Small intestine (tissue), 7 donors: ENCODE data around the gene MERTK. TPM values are rescaled to one million over a fixed set of nuclear protein-coding genes. Genes with fewer than 3 reads are reported as not detected.

Experiments used
- DNase-seq, 2 donors: peaks; one replicate each; pipeline versions ENCODE4 v3.0.0 to v3.0.0-alpha.2; 2013
- FAIRE-seq: peaks from 2 replicates; lab custom pipeline; 2012; peaks lifted over from hg19 to GRCh38; lab: Jason Lieb, UNC
- H3K27ac ChIP-seq, 3 donors: one replicate each; pipeline ENCODE4 v1.5.1; 2013; ENCODE audit warnings: low read length in 2 of 3, mild to moderate bottlenecking in 2 of 3, control low read depth in 1 of 3, inconsistent platforms in 1 of 3, low read depth in 1 of 3, moderate library complexity in 1 of 3
- H3K27me3 ChIP-seq, 3 donors: one replicate each; pipeline ENCODE4 v1.6.1; 2013; ENCODE audit warnings: low read length in 3 of 3, inconsistent platforms in 1 of 3; ENCODE audit not compliant: control insufficient read depth in 3 of 3, insufficient read depth in 3 of 3
- H3K36me3 ChIP-seq, 3 donors: one replicate each; pipeline ENCODE4 v1.6.1; 2013; ENCODE audit warnings: low read length in 3 of 3, inconsistent platforms in 1 of 3, low read depth in 1 of 3, mild to moderate bottlenecking in 1 of 3, moderate library complexity in 1 of 3; ENCODE audit not compliant: control insufficient read depth in 3 of 3, insufficient read depth in 2 of 3
- H3K4me1 ChIP-seq, 3 donors: one replicate each; pipeline ENCODE4 v1.6.1; 2013; ENCODE audit warnings: low read length in 2 of 3, inconsistent platforms in 1 of 3, low read depth in 1 of 3, mild to moderate bottlenecking in 1 of 3, moderate library complexity in 1 of 3; ENCODE audit not compliant: control insufficient read depth in 3 of 3, insufficient read depth in 2 of 3
- H3K4me3 ChIP-seq, 3 donors: one replicate each; pipeline ENCODE4 v1.5.1; 2013; ENCODE audit warnings: low read length in 3 of 3, control low read depth in 1 of 3, inconsistent platforms in 1 of 3, low read depth in 1 of 3, mild to moderate bottlenecking in 1 of 3, moderate library complexity in 1 of 3
- H3K9me3 ChIP-seq, 2 donors: one replicate each; pipeline ENCODE4 v1.6.1; 2013; ENCODE audit warnings: low read depth in 1 of 2, low read length in 1 of 2; ENCODE audit not compliant: control insufficient read depth in 2 of 2, insufficient read depth in 1 of 2
- WGBS, 3 donors: extraction: QIAGEN DNeasy Blood & Tissue Kit; methylation state at CpG; one replicate each; pipeline ENCODE4 v1.1.7; 2013; 5-methylcytosine and 5-hydroxymethylcytosine counted together
- polyA plus RNA-seq, 4 donors: library from polyadenylated mRNA; stranded (reverse) in 3 of 4; unstranded in 1 of 4; fragments of 200-250 nt in 3 of 4; fragments of 120-200 nt in 1 of 4; gene quantifications; one replicate each; pipeline versions ENCODE4 v1.2.1 to v1.2.3, GENCODE V29; 2013
- donor health status: healthy with polysubstance abuse.
- donor health status: control.
- donor health status: control.
- donor health status: Bipolar disorder and iron deficiency.
- donor health status: healthy.

Gene MERTK
- polyA plus RNA-seq, 4 donors = 4.1 to 9.8 (median 7.1) TPM

DNA sequence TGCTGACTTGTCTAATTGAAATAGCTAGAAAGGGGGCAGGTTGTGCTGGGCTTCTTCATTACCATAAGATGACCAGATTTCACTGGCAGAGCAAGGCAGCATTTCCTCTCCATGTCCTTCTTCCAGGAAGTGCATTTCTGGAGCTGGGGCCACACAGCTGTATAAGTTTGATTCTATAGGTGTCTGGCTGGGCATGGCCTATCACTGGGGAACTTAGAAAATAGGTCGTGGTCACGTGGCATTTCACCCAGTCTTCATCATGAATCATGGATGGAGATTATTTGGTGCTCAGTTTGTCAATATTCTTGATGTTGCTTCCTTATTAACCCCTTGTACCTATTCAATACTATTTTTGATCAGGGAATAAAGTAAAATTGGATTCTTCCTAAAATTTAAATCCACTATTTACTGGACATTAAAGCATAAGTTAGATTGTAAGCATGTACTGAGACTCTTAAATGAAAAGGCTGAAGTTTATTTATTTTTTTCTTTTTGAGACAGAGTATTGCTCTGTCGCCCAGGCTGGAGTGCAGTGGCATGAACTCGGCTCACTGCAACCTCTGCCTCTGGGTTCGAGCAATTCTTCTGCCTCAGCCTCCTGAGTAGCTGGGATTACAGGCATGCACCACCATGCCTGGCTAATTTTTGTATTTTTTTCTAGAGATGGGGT is 107.1 kb downstream of the MERTK start:
- Histone ChIP-seq H3K4me1 (peaks cover 0 to 2% (median 0%) of the 10 kb centered on the region in 3 donors), H3K27ac (no peak overlapping the region), H3K9me3 (no peaks in the 10 kb centered on the region), H3K27me3 (no peaks in the 10 kb centered on the region), H3K36me3 (peaks cover 0 to 14% (median 5%) of the 10 kb centered on the region in 3 donors), H3K4me3 (no peak overlapping the region)
- WGBS, 3 donors = 92 to 94% (median 93%) methylated on average over 5 of the region's 5 CpGs
- no peak for FAIRE-seq
- DNase-seq = no peak

DNA sequence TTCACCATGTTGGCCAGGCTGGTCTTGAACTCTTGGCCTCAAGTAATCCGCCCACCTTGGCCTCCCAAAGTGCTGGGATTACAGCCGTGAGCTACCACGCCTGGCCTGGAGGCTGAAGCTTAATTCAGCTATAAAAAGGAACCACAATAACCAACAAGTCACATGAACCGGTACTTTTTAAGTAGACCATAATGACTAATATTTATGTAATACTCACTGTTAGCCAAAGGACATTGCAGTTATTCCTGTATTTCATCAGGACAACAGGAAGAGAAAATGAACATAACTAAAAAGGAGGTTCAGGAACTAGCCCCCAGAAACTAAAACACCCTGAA is 107.6 kb downstream of the MERTK start:
- no peak overlapping the region for H3K4me3 ChIP-seq
- H3K9me3 ChIP-seq = no peaks in the 10 kb centered on the region
- H3K4me1 ChIP-seq = peaks cover 0 to 4% (median 2%) of the 10 kb centered on the region in 3 donors
- H3K36me3 ChIP-seq = peaks cover 0 to 15% (median 5%) of the 10 kb centered on the region in 3 donors
- 67 to 89% (median 74%) methylated on average over 4 of the region's 4 CpGs for WGBS, 3 donors
- H3K27ac ChIP-seq = no peak overlapping the region
- no peaks in the 10 kb centered on the region for H3K27me3 ChIP-seq
- DNase-seq (no peak), FAIRE-seq (no peak)

GRCh38 chr2:112007493-112007892 is 109.1 kb downstream of the MERTK start:
- Histone ChIP-seq H3K4me3 (no peak overlapping the region), H3K9me3 (no peaks in the 10 kb centered on the region), H3K27me3 (no peaks in the 10 kb centered on the region), H3K4me1 (peaks cover 0 to 7% (median 4%) of the 10 kb centered on the region in 3 donors), H3K27ac (no peak overlapping the region), H3K36me3 (peaks cover 0 to 25% (median 5%) of the 10 kb centered on the region in 3 donors)
- DNase-seq (no peak), FAIRE-seq (no peak)
- 77 to 93% (median 87%) methylated on average over 2 of the region's 2 CpGs for WGBS, 3 donors

- H3K36me3 ChIP-seq = peaks cover 3 to 28% (median 5%) of the 10 kb centered on the region in 3 donors
- 67 to 79% (median 70%) methylated on average over 2 of the region's 2 CpGs for WGBS, 3 donors
- DNase-seq = no peak
Observed at GRCh38 chr2:112008910-112009485, 110.6 kb downstream of the MERTK start.

GRCh38 chr2:112010751-112011150 is 112.3 kb downstream of the MERTK start:
- Histone ChIP-seq H3K4me3 (no peak overlapping the region), H3K36me3 (peaks cover 3 to 18% (median 5%) of the 10 kb centered on the region in 3 donors), H3K9me3 (no peaks in the 10 kb centered on the region), H3K27ac (peak overlapping the region in 1 of 3 donors; percentile 57), H3K4me1 (peaks cover 0 to 7% (median 4%) of the 10 kb centered on the region in 3 donors), H3K27me3 (no peaks in the 10 kb centered on the region)
- DNase-seq (peak; percentile 78 to 91), FAIRE-seq (no peak)
- WGBS, 3 donors = 52 to 77% (median 65%) methylated on average over 10 of the region's 10 CpGs

More at GRCh38 chr2:112008910-112009485, 110.6 kb downstream of the MERTK start:
- Histone ChIP-seq H3K27ac (no peak overlapping the region), H3K27me3 (no peaks in the 10 kb centered on the region), H3K9me3 (no peaks in the 10 kb centered on the region), H3K4me3 (no peak overlapping the region), H3K4me1 (peaks cover 0 to 7% (median 4%) of the 10 kb centered on the region in 3 donors)
- FAIRE-seq = no peak

GRCh38 chr2:112012556-112012955 is 114.1 kb downstream of the MERTK start:
- Histone ChIP-seq H3K27ac (no peak overlapping the region), H3K27me3 (no peaks in the 10 kb centered on the region), H3K36me3 (peaks cover 3 to 18% (median 5%) of the 10 kb centered on the region in 3 donors), H3K4me1 (peaks cover 0 to 7% (median 4%) of the 10 kb centered on the region in 3 donors), H3K9me3 (no peaks in the 10 kb centered on the region), H3K4me3 (no peak overlapping the region)
- no peak for FAIRE-seq
- WGBS, 3 donors = 75 to 86% (median 77%) methylated on average over 5 of the region's 5 CpGs
- no peak for DNase-seq

DNA sequence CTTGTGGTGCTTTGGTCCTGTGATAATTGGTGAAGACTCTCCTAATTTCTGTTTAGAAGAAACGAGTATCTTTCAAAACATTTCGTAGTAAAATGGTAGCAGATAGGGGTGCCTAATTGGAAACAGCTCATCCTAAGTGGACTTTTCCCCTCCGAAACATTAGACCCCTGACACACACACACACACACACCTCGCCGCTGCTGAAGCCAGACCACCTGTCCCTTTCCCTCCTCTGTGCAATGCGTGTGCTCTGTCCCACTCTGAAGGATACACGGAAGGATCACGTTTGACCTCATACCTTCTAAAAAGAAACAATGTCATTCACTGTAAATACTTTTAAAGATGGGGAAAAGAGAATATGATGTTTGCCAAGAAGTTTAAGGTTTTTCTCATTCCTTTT is 120.4 kb downstream of the MERTK start:
- peaks cover 0 to 32% (median 0%) of the 10 kb centered on the region in 3 donors for H3K4me1 ChIP-seq
- H3K27me3 ChIP-seq = no peaks in the 10 kb centered on the region
- no peaks in the 10 kb centered on the region for H3K9me3 ChIP-seq
- FAIRE-seq = no peak
- WGBS, 3 donors = 87 to 96% (median 88%) methylated on average over 8 of the region's 8 CpGs
- peaks cover 0 to 11% (median 2%) of the 10 kb centered on the region in 3 donors for H3K36me3 ChIP-seq
- H3K4me3 ChIP-seq = no peak overlapping the region
- DNase-seq = no peak
- peak overlapping the region in 1 of 3 donors; percentile 76 for H3K27ac ChIP-seq

DNA sequence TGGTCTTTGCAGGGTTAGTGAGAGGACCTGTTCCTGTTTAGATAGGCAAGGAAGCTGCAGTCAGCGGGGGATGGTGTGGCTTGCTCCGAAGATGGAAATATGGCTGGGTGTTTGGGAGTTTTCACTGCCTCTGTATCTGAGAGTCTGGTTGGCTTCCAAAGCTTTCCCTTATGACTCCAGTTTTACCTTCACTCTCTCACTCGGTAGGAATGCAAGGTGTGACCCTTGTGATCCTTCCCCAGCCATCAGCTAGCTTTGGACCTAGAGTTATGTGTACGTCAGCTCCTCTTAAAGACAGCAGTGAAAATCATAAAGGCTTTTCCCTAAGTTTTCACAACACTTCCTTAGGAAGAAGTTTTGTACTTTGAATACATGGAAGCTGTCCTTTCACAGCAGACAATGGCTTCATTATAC is 121.2 kb downstream of the MERTK start:
- 44 to 61% (median 56%) methylated on average over 4 of the region's 4 CpGs for WGBS, 3 donors
- FAIRE-seq (no peak), DNase-seq (peak; percentile 73 to 91)
- Histone ChIP-seq H3K36me3 (peaks cover 0 to 13% (median 2%) of the 10 kb centered on the region in 3 donors), H3K4me3 (no peak overlapping the region), H3K27ac (peak overlapping the region in 1 of 3 donors; percentile 76), H3K27me3 (no peaks in the 10 kb centered on the region), H3K4me1 (peaks cover 0 to 32% (median 0%) of the 10 kb centered on the region in 3 donors), H3K9me3 (no peaks in the 10 kb centered on the region)
